ENCODE measurements around the gene SLC35D2. TPM values are rescaled to one million over a fixed set of nuclear protein-coding genes. Genes with fewer than 3 reads are reported as not detected.

The SLC35D2 gene
- total and polyA plus RNA-seq, 4 donors, result 14.9 to 27.2 (median 21.5) TPM

GRCh38 chr9:96348261-96348660 lies 35.2 kb downstream of the SLC35D2 start:
- Histone ChIP-seq H3K27ac (ENCODE audit: low read depth in 1 of 2, low read length in 1 of 2) (no peak overlapping the region), H3K4me3 (no peak overlapping the region), H3K27me3 (ENCODE audit: control insufficient read depth in 3 of 3, insufficient read depth in 3 of 3, low read length in 2 of 3) (no peaks in the 10 kb centered on the region), H3K4me1 (ENCODE audit: control insufficient read depth in 5 of 5, insufficient read depth in 5 of 5, low read length in 5 of 5) (peaks cover 0 to 9% (median 5%) of the 10 kb centered on the region in 5 donors), H3K9ac (ENCODE audit: insufficient read depth in 1 of 2, low read length in 2 of 2) (no peak overlapping the region), H3K9me3 (ENCODE audit: control insufficient read depth in 4 of 4, insufficient read depth in 3 of 4, low read length in 3 of 4) (peaks cover 0 to 5% (median 0%) of the 10 kb centered on the region in 4 donors), H3K36me3 (ENCODE audit: control insufficient read depth in 4 of 4, insufficient read depth in 4 of 4, low read length in 4 of 4) (peaks cover 6 to 12% (median 9%) of the 10 kb centered on the region in 4 donors)
- TF ChIP-seq CTCF (IDR thresholded peaks at IDR 0.05; ENCODE audit: control extremely low read depth, extremely low read depth), result no peak
- no peak for DNase-seq
- no peak for ATAC-seq (ENCODE audit: insufficient read depth, low FRiP score)
- 99% methylated on average over 5 of the region's 5 CpGs for WGBS, 2 donors

GRCh38 chr9:96345551-96345950 lies 38.0 kb downstream of the SLC35D2 start:
- no peaks in the 10 kb centered on the region for H3K27me3 ChIP-seq (ENCODE audit: control insufficient read depth in 3 of 3, insufficient read depth in 3 of 3, low read length in 2 of 3)
- 92 to 95% methylated on average over 9 of the region's 9 CpGs for WGBS, 2 donors
- peaks cover 5 to 10% (median 7%) of the 10 kb centered on the region in 4 donors for H3K36me3 ChIP-seq (ENCODE audit: control insufficient read depth in 4 of 4, insufficient read depth in 4 of 4, low read length in 4 of 4)
- ATAC-seq (ENCODE audit: insufficient read depth, low FRiP score) (no peak), DNase-seq (no peak)
- H3K4me1 ChIP-seq (ENCODE audit: control insufficient read depth in 5 of 5, insufficient read depth in 5 of 5, low read length in 5 of 5), result peaks cover 0 to 22% (median 5%) of the 10 kb centered on the region in 5 donors
- no peak for TF ChIP-seq CTCF (IDR thresholded peaks at IDR 0.05; ENCODE audit: control extremely low read depth, extremely low read depth)
- no peak overlapping the region for H3K9ac ChIP-seq (ENCODE audit: insufficient read depth in 1 of 2, low read length in 2 of 2)
- no peak overlapping the region for H3K27ac ChIP-seq (ENCODE audit: low read depth in 1 of 2, low read length in 1 of 2)
- no peak overlapping the region for H3K4me3 ChIP-seq
- H3K9me3 ChIP-seq (ENCODE audit: control insufficient read depth in 4 of 4, insufficient read depth in 3 of 4, low read length in 3 of 4), result peaks cover 0 to 5% (median 0%) of the 10 kb centered on the region in 4 donors

- peaks cover 0 to 5% (median 0%) of the 10 kb centered on the region in 4 donors for H3K9me3 ChIP-seq (ENCODE audit: control insufficient read depth in 4 of 4, insufficient read depth in 3 of 4, low read length in 3 of 4)
- no peak overlapping the region for H3K4me3 ChIP-seq
- 57 to 66% methylated on average over 6 of the region's 6 CpGs for WGBS, 2 donors
- ATAC-seq (ENCODE audit: insufficient read depth, low FRiP score) (no peak), DNase-seq (peak in 2 of 3 donors; percentile 68 to 75)
- TF ChIP-seq CTCF (IDR thresholded peaks at IDR 0.05; ENCODE audit: control extremely low read depth, extremely low read depth), result no peak
- H3K27me3 ChIP-seq (ENCODE audit: control insufficient read depth in 3 of 3, insufficient read depth in 3 of 3, low read length in 2 of 3), result no peaks in the 10 kb centered on the region
- no peak overlapping the region for H3K27ac ChIP-seq (ENCODE audit: low read depth in 1 of 2, low read length in 1 of 2)
- H3K36me3 ChIP-seq (ENCODE audit: control insufficient read depth in 4 of 4, insufficient read depth in 4 of 4, low read length in 4 of 4), result peaks cover 4 to 10% (median 7%) of the 10 kb centered on the region in 4 donors
- H3K9ac ChIP-seq (ENCODE audit: insufficient read depth in 1 of 2, low read length in 2 of 2), result no peak overlapping the region
- peaks cover 0 to 22% (median 5%) of the 10 kb centered on the region in 5 donors for H3K4me1 ChIP-seq (ENCODE audit: control insufficient read depth in 5 of 5, insufficient read depth in 5 of 5, low read length in 5 of 5)
Measured at GRCh38 chr9:96344458-96345180, 38.9 kb downstream of the SLC35D2 start.

All from lung (tissue), 12 donors.